Neuronal stem cell (in vitro differentiated cells): ENCODE measurements around the gene IGFL4.
A peak's percentile ranks its signal among the peaks of the same experiment; 100 is the strongest.

Experiments
- DNase-seq: peaks from one replicate; pipeline ENCODE4 v3.0.0-alpha.2; 2013; ENCODE audit warnings: low spot score
- H2AFZ ChIP-seq: one replicate; pipeline ENCODE4 v1.6.1; 2013; ENCODE audit warnings: mild to moderate bottlenecking, low read length, inconsistent platforms
- H2AK5ac ChIP-seq: 2 replicates; pipeline ENCODE4 v1.6.1; 2013; ENCODE audit warnings: low read depth, mild to moderate bottlenecking, inconsistent platforms, low read length, moderate library complexity, mixed read lengths
- H2BK120ac ChIP-seq: 2 replicates; pipeline ENCODE4 v1.6.1; 2013; ENCODE audit warnings: low read depth, mild to moderate bottlenecking, inconsistent platforms, low read length, moderate library complexity, mixed read lengths
- H2BK12ac ChIP-seq: one replicate; pipeline ENCODE4 v1.6.1; 2013; ENCODE audit warnings: low read length, inconsistent platforms
- H2BK15ac ChIP-seq: 2 replicates; pipeline ENCODE4 v1.6.1; 2013; ENCODE audit warnings: mild to moderate bottlenecking, low read length, inconsistent platforms, mixed read lengths
- H2BK5ac ChIP-seq: one replicate; pipeline ENCODE4 v1.6.1; 2013; ENCODE audit warnings: inconsistent platforms, mild to moderate bottlenecking, low read length, moderate library complexity
- H3K14ac ChIP-seq: one replicate; pipeline ENCODE4 v1.6.1; 2013; ENCODE audit warnings: low read length, inconsistent platforms
- H3K18ac ChIP-seq: 2 replicates; pipeline ENCODE4 v1.6.1; 2013; ENCODE audit warnings: low read length, inconsistent platforms
- H3K23ac ChIP-seq: 2 replicates; pipeline ENCODE4 v1.6.1; 2013; ENCODE audit warnings: low read depth, mild to moderate bottlenecking, mixed read lengths, low read length, inconsistent platforms; ENCODE audit not compliant: poor library complexity
- H3K27ac ChIP-seq: replicated peaks from 3 replicates; pipeline ENCODE4 v1.5.1; 2013; ENCODE audit warnings: low read length, inconsistent platforms
- H3K27me3 ChIP-seq, 3 experiments: 2 replicates each; pipeline ENCODE4 v1.6.1; 2013; ENCODE audit warnings: low read length in 3 of 3, mild to moderate bottlenecking in 2 of 3, inconsistent platforms in 1 of 3, low read depth in 1 of 3, mixed read lengths in 1 of 3, moderate library complexity in 1 of 3; ENCODE audit not compliant: control insufficient read depth in 3 of 3, insufficient read depth in 3 of 3
- H3K36me3 ChIP-seq, 2 donors: replicated peaks in 1 of 2; 2 replicates each; pipeline ENCODE4 v1.6.1; 2013; ENCODE audit warnings: low read length in 2 of 2; ENCODE audit not compliant: control insufficient read depth in 2 of 2, insufficient read depth in 2 of 2
- H3K4ac ChIP-seq: 2 replicates; pipeline ENCODE4 v1.6.1; 2013; ENCODE audit warnings: inconsistent platforms, mild to moderate bottlenecking, low read length, moderate library complexity
- H3K4me1 ChIP-seq, 2 donors: 1 replicate in 1 of 2; 2 replicates in 1 of 2; pipeline ENCODE4 v1.6.1; 2013; ENCODE audit warnings: low read length in 2 of 2, low read depth in 1 of 2; ENCODE audit not compliant: control insufficient read depth in 2 of 2, insufficient read depth in 1 of 2
- H3K4me2 ChIP-seq: one replicate; pipeline ENCODE4 v1.6.1; 2013; ENCODE audit warnings: mild to moderate bottlenecking, low read length, inconsistent platforms; ENCODE audit not compliant: insufficient read depth, poor library complexity, severe bottlenecking
- H3K4me3 ChIP-seq, 2 donors: 2 replicates each; pipeline ENCODE4 v1.5.1; 2013; ENCODE audit warnings: low read length in 2 of 2, mild to moderate bottlenecking in 2 of 2, inconsistent platforms in 1 of 2, moderate library complexity in 1 of 2
- H3K79me1 ChIP-seq: one replicate; pipeline ENCODE4 v1.6.1; 2013; ENCODE audit warnings: low read depth, mild to moderate bottlenecking, inconsistent platforms, low read length, moderate library complexity
- H3K9ac ChIP-seq: one replicate; pipeline ENCODE4 v1.6.1; 2013; ENCODE audit warnings: mild to moderate bottlenecking, low read depth, low read length, inconsistent platforms; ENCODE audit not compliant: poor library complexity
- H3K9me3 ChIP-seq, 2 donors: replicated peaks in 1 of 2; 2 replicates each; pipeline versions ENCODE3 to v1.6.1; 2013; ENCODE audit warnings: low read length in 2 of 2, mild to moderate bottlenecking in 2 of 2, inconsistent platforms in 1 of 2, low read depth in 1 of 2, mixed read lengths in 1 of 2, moderate library complexity in 1 of 2; ENCODE audit not compliant: control insufficient read depth in 2 of 2, insufficient read depth in 1 of 2
- H4K8ac ChIP-seq: one replicate; pipeline ENCODE4 v1.6.1; 2013; ENCODE audit warnings: low read depth, mild to moderate bottlenecking, inconsistent platforms, low read length, moderate library complexity
- H4K91ac ChIP-seq: one replicate; pipeline ENCODE4 v1.6.1; 2013; ENCODE audit warnings: low read length, low read depth, mild to moderate bottlenecking, inconsistent platforms; ENCODE audit not compliant: poor library complexity
- WGBS, 2 donors: extraction: QIAGEN DNeasy Blood & Tissue Kit; methylation state at CpG; one replicate each; pipeline ENCODE4 v1.1.7; 2013; ENCODE audit warnings: missing lambda C conversion rate in 2 of 2, mixed read lengths in 1 of 2; ENCODE audit not compliant: insufficient read length in 2 of 2, insufficient replicate concordance in 1 of 2; ENCODE audit errors: extremely low coverage in 2 of 2; 5-methylcytosine and 5-hydroxymethylcytosine counted together

Gene IGFL4

DNA sequence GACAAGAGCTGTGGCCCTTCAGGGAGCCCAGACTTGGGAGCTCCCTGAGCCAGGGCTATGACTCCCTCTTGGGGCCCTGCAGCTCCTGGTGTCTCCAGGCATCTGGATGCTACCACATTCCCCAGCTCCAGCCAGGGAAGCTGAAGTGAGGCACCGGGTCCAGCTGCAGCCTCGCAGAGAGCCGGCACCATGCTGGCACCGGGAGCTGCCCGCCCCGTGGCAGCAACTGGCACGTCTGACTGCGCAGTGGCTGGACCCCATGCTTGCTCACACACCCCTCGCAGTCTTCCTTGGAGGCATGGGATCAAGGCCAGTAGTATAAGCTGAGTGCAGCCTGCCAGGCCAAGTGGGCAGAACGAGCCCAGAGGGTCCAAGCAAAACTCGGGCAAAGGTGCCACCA is 7.4 kb downstream of the IGFL4 start:
- Histone ChIP-seq H2BK5ac (no peak overlapping the region), H3K4me2 (no peak overlapping the region), H3K18ac (no peak overlapping the region), H2BK15ac (no peak overlapping the region), H3K23ac (no peak overlapping the region), H3K27me3 (no peaks in the 10 kb centered on the region), H2BK12ac (no peak overlapping the region), H3K36me3 (peaks cover 0 to 2% of the 10 kb centered on the region in 2 donors), H3K9me3 (peaks cover 5 to 12% of the 10 kb centered on the region in 2 donors), H2BK120ac (no peak overlapping the region), H2AK5ac (peak overlapping the region; percentile 53), H3K9ac (no peak overlapping the region), H3K4ac (no peak overlapping the region), H3K27ac (no peak overlapping the region), H4K91ac (no peak overlapping the region), H2AFZ (no peak overlapping the region), H3K4me3 (no peak overlapping the region), H4K8ac (no peak overlapping the region), H3K79me1 (peaks cover 1% of the 10 kb centered on the region), H3K14ac (no peak overlapping the region), H3K4me1 (peaks cover 8 to 10% of the 10 kb centered on the region in 2 donors)
- no peak for DNase-seq
- WGBS, 2 donors: no CpG with 5 or more reads among the region's 11 CpGs

DNA sequence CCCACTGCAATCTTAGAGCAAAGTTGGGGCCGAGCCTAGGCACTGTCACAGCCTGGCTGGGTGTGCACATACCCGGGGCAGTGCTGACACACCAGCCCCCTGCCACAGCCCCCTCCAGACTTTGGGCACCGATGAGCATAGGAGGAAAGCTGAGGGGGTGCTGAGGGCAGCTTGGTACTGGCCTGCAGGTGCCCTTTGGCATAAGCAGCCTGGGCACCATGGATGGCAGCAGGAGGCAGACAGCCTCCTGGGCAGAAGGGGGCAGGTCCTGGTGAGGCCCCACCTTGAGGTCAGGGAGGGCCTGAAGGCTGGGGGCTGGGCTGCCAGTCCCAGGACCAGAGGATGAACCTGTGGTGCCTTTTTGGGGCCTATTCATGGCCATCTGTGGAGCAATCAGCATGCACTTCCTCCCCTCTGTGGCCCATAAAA is 8.2 kb downstream of the IGFL4 start:
- H4K91ac ChIP-seq: peak overlapping the region; percentile 95
- H2BK5ac ChIP-seq: no peak overlapping the region
- peak overlapping the region; percentile 99 for H2AK5ac ChIP-seq
- no peak overlapping the region for H2AFZ ChIP-seq
- peak overlapping the region; percentile 37 for H3K4ac ChIP-seq
- H3K14ac ChIP-seq: no peak overlapping the region
- no peak overlapping the region for H3K4me2 ChIP-seq
- peak overlapping the region; percentile 16 for H3K9ac ChIP-seq
- peak overlapping the region; percentile 55 for H3K23ac ChIP-seq
- no peak for DNase-seq
- no peaks in the 10 kb centered on the region for H3K27me3 ChIP-seq
- H3K36me3 ChIP-seq: peaks cover 0 to 2% of the 10 kb centered on the region in 2 donors
- H2BK120ac ChIP-seq: peak overlapping the region; percentile 91
- H4K8ac ChIP-seq: no peak overlapping the region
- peaks cover 1% of the 10 kb centered on the region for H3K79me1 ChIP-seq
- peak overlapping the region; percentile 91 for H3K18ac ChIP-seq
- H3K9me3 ChIP-seq: peaks cover 5 to 12% of the 10 kb centered on the region in 2 donors
- H2BK15ac ChIP-seq: peak overlapping the region; percentile 90
- H3K27ac ChIP-seq: no peak overlapping the region
- WGBS, 2 donors: no CpG with 5 or more reads among the region's 3 CpGs
- no peak overlapping the region for H3K4me3 ChIP-seq
- peaks cover 8 to 10% of the 10 kb centered on the region in 2 donors for H3K4me1 ChIP-seq
- peak overlapping the region; percentile 100 for H2BK12ac ChIP-seq

DNA sequence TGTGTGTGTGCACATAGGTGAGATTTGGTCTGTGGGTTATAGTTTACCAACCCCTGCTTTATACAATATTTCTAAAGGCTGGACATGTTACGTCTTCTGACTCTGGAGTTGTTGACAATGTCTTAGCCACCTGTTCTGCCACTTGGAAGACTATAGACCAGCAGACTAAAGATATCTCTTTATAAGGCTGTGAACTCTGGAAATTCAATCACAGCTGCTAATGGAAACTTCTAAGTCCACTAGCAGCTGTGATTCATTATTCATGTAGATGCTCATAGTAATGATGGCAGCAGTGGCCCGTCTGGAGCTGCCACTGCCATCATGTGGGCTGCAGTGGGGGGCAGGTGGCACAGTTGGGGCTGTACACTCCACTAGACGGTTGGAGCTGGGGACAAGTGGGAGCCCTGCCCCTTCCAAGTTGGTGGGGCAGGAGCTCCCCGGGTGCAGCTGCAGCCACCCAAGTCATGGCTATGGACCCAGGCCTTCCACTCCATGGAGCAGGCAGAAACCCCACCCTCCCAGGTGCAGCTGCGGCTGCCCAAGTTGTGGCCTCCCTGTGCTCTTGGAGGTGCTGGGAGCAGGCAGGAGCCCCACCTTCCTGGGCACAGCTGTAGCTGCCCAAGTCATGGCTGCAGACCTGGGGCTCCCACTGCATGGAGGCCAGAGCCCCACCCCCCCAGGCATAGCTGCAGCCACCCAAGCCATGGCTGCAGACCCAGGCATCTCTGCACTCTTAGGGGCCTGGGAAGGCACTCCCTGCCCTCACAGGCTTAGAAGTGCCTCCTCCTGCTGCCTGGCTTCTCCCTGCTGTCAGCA is 8.8 kb downstream of the IGFL4 start:
- no peak for DNase-seq
- H3K27ac ChIP-seq: no peak overlapping the region
- WGBS, 2 donors: no CpG with 5 or more reads among the region's 5 CpGs

DNA sequence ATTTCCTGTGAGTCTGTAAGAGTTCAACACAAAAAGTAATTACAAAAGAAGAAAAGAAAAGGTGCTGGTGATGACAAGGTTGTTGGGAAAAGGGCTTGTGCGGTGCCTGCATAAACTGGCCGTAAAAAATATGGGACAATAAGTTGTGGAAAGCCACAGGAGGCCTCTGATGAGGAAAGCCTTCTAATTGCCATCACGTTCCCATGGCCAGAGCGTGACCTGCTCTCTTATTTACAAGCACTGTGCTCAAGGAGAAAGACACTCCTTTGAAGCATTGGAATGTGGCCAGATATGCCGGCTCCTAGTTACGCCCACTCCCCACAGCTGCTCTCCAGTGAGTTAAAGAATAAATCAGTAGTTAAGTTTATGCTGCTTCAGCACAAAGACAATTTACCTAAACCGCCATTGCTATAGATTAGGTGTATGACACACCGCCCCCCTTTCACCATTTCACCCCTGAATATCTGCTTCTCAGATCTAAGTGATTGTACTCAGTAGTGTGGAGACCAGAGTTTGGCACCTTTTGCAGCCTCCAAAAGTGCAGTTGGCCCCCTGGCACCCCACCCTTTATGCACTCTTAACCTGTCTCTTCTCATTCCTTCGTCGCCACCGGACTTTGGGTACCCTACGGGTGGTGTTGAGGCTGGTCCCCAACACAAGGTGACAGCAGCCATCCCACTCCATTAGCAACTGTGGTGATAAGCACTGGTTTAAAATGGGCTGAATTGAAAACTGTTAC is 9.8 kb downstream of the IGFL4 start:
- H3K27ac ChIP-seq: no peak overlapping the region

More for the DNA sequence above, 8.8 kb downstream of the IGFL4 start:
- Histone ChIP-seq H2BK5ac (peak overlapping the region; percentile 44), H3K4me2 (no peak overlapping the region), H2BK120ac (peak overlapping the region; percentile 91), H3K4me1 (peaks cover 8 to 10% of the 10 kb centered on the region in 2 donors), H2AK5ac (peak overlapping the region; percentile 99), H3K9ac (peak overlapping the region; percentile 16), H4K8ac (peak overlapping the region; percentile 56), H3K23ac (peak overlapping the region; percentile 55), H3K36me3 (peaks cover 0 to 2% of the 10 kb centered on the region in 2 donors), H3K79me1 (peaks cover 1% of the 10 kb centered on the region), H3K18ac (peak overlapping the region; percentile 91), H3K4ac (peak overlapping the region; percentile 37), H3K14ac (no peak overlapping the region), H2AFZ (no peak overlapping the region), H2BK15ac (peak overlapping the region; percentile 90), H3K9me3 (peaks cover 4 to 6% of the 10 kb centered on the region in 2 donors), H3K27me3 (no peaks in the 10 kb centered on the region), H3K4me3 (no peak overlapping the region), H4K91ac (peak overlapping the region; percentile 95), H2BK12ac (peak overlapping the region; percentile 100)

More for the DNA sequence above, 9.8 kb downstream of the IGFL4 start:
- no peak overlapping the region for H3K4ac ChIP-seq
- H2AFZ ChIP-seq: no peak overlapping the region
- no peak overlapping the region for H2BK15ac ChIP-seq
- H3K27me3 ChIP-seq: no peaks in the 10 kb centered on the region
- no peak overlapping the region for H2AK5ac ChIP-seq
- no peak overlapping the region for H3K4me3 ChIP-seq
- no peak for DNase-seq
- no peak overlapping the region for H3K9ac ChIP-seq
- no peak overlapping the region for H3K4me2 ChIP-seq
- no peak overlapping the region for H2BK12ac ChIP-seq
- H3K18ac ChIP-seq: peak overlapping the region; percentile 77
- H4K8ac ChIP-seq: no peak overlapping the region
- H3K23ac ChIP-seq: no peak overlapping the region
- H4K91ac ChIP-seq: no peak overlapping the region
- no peaks in the 10 kb centered on the region for H3K9me3 ChIP-seq
- H2BK120ac ChIP-seq: no peak overlapping the region
- WGBS, 2 donors: no CpG with 5 or more reads among the region's 12 CpGs
- H3K79me1 ChIP-seq: peaks cover 1% of the 10 kb centered on the region
- peaks cover 2 to 7% of the 10 kb centered on the region in 2 donors for H3K36me3 ChIP-seq
- peaks cover 8 to 10% of the 10 kb centered on the region in 2 donors for H3K4me1 ChIP-seq
- H2BK5ac ChIP-seq: no peak overlapping the region
- H3K14ac ChIP-seq: no peak overlapping the region
